Loucy (cell line): ENCODE results near the gene MT1A.

Experiments
- H2AFZ ChIP-seq: fragments of 200-600 bp; sonication (generic); 2 replicates; pipeline ENCODE4 v1.6.0; 2016; ENCODE audit warnings: antibody characterized with exemption, mild to moderate bottlenecking, low read length, moderate library complexity
- H3F3A ChIP-seq: fragments of 200-600 bp; 2 replicates; pipeline ENCODE4 v1.6.0; 2016; ENCODE audit warnings: antibody characterized with exemption, low read depth, mild to moderate bottlenecking
- H3K27me3 ChIP-seq: fragments of 200-600 bp; sonication (generic); 2 replicates; pipeline ENCODE4 v1.6.1; 2014; ENCODE audit warnings: low read length, mild to moderate bottlenecking; ENCODE audit not compliant: insufficient read depth, poor library complexity, severe bottlenecking
- H3K36me3 ChIP-seq: fragments of 200-600 bp; sonication (generic); 2 replicates; pipeline ENCODE4 v1.6.1; 2016; ENCODE audit warnings: low read length; ENCODE audit not compliant: insufficient read depth
- H3K4me1 ChIP-seq: fragments of 200-600 bp; sonication (generic); 2 replicates; pipeline ENCODE4 v1.5.1; 2014; ENCODE audit warnings: low read length, mild to moderate bottlenecking; ENCODE audit not compliant: insufficient read depth, poor library complexity, severe bottlenecking
- H3K4me2 ChIP-seq: fragments of 200-600 bp; sonication (generic); 2 replicates; pipeline ENCODE4 v1.6.0; 2014; ENCODE audit warnings: antibody characterized with exemption, low read length, low read depth, mild to moderate bottlenecking; ENCODE audit not compliant: poor library complexity, severe bottlenecking
- H3K4me3 ChIP-seq: fragments of 200-600 bp; sonication (generic); 2 replicates; pipeline ENCODE4 v1.5.1; 2014; ENCODE audit warnings: low read length, mild to moderate bottlenecking, mixed read lengths; ENCODE audit not compliant: poor library complexity, severe bottlenecking
- H3K79me2 ChIP-seq: fragments of 200-600 bp; sonication (generic); 2 replicates; pipeline ENCODE4 v1.6.1; 2014; ENCODE audit warnings: low read length; ENCODE audit not compliant: insufficient read depth
- H3K9ac ChIP-seq: fragments of 200-600 bp; sonication (generic); 2 replicates; pipeline ENCODE4 v1.6.0; 2014; ENCODE audit warnings: mild to moderate bottlenecking, low read depth, low read length, moderate library complexity; ENCODE audit not compliant: poor library complexity, severe bottlenecking
- H3K9me2 ChIP-seq: fragments of 200-600 bp; sonication (generic); replicated peaks from 2 replicates; pipeline ENCODE4 v1.6.1; 2016; ENCODE audit warnings: low read depth, low read length, mixed read lengths
- H3K9me3 ChIP-seq: fragments of 200-600 bp; sonication (generic); 2 replicates; pipeline ENCODE4 v1.6.1; 2014; ENCODE audit warnings: mild to moderate bottlenecking, antibody characterized with exemption, low read length, low read depth; ENCODE audit not compliant: insufficient read depth
- H4K20me1 ChIP-seq: fragments of 200-600 bp; sonication (generic); 2 replicates; pipeline ENCODE4 v1.6.0; 2014; ENCODE audit warnings: antibody characterized with exemption, low read length, mild to moderate bottlenecking; ENCODE audit not compliant: insufficient read depth, poor library complexity, severe bottlenecking
- CTCF ChIP-seq: fragments of 200-600 bp; sonication (generic); conservative IDR thresholded peaks from 2 replicates; pipeline ENCODE4 v1.5.1; 2014; ENCODE audit warnings: mild to moderate bottlenecking, antibody characterized with exemption, low read length
- EZH2phosphoT487 ChIP-seq: fragments of 200-600 bp; IDR thresholded peaks from 2 replicates; pipeline ENCODE4 v1.6.1; 2018; ENCODE audit warnings: antibody characterized with exemption, mild to moderate bottlenecking, moderate library complexity, borderline replicate concordance

Gene MT1A

GRCh38 chr16:56591377-56592060 is 46.9 kb upstream of the MT1A start:
- TF ChIP-seq EZH2phosphoT487 (no peak), CTCF (no peak)
- Histone ChIP-seq H3F3A (no peaks in the 10 kb centered on the region), H3K79me2 (no peaks in the 10 kb centered on the region), H4K20me1 (no peaks in the 10 kb centered on the region), H3K4me1 (peaks cover 5% of the 10 kb centered on the region), H3K4me3 (no peak overlapping the region), H3K36me3 (no peaks in the 10 kb centered on the region), H3K9ac (no peak overlapping the region), H3K27me3 (no peaks in the 10 kb centered on the region), H3K9me2 (no peaks in the 10 kb centered on the region), H2AFZ (peak overlapping the region; percentile 57), H3K9me3 (no peaks in the 10 kb centered on the region), H3K4me2 (no peak overlapping the region)

- no peak for TF ChIP-seq EZH2phosphoT487
- Histone ChIP-seq H3K27me3 (no peaks in the 10 kb centered on the region), H3K36me3 (no peaks in the 10 kb centered on the region), H2AFZ (no peak overlapping the region), H3K4me2 (no peak overlapping the region), H4K20me1 (no peaks in the 10 kb centered on the region), H3F3A (no peaks in the 10 kb centered on the region), H3K79me2 (no peaks in the 10 kb centered on the region), H3K9ac (no peak overlapping the region), H3K4me1 (peaks cover 5% of the 10 kb centered on the region), H3K4me3 (no peak overlapping the region), H3K9me3 (no peaks in the 10 kb centered on the region), H3K9me2 (no peaks in the 10 kb centered on the region)
Measured at GRCh38 chr16:56593573-56594291, 44.7 kb upstream of the MT1A start.

DNA sequence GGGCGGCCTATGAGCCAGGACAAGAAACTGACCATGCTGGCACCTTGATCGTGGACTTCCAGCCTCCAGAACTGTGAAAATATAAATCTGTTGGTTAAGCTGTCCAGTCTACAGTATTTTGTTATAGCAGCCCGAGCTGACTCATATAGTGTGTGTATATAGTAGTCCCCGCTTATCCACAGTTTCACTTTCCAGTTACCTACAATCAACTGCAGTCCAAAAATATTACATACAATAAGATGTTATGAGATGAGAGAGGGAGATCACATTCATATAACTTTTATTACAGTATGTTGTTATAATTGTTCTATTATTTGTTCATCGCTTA is 44.2 kb upstream of the MT1A start:
- Histone ChIP-seq H3K36me3 (no peaks in the 10 kb centered on the region), H3K9ac (no peak overlapping the region), H3K9me2 (no peaks in the 10 kb centered on the region), H3K9me3 (no peaks in the 10 kb centered on the region), H3K4me1 (peaks cover 5% of the 10 kb centered on the region), H3K4me3 (no peak overlapping the region), H2AFZ (no peak overlapping the region), H4K20me1 (no peaks in the 10 kb centered on the region), H3K4me2 (no peak overlapping the region), H3K79me2 (no peaks in the 10 kb centered on the region), H3K27me3 (no peaks in the 10 kb centered on the region), H3F3A (no peaks in the 10 kb centered on the region)
- TF ChIP-seq EZH2phosphoT487 (no peak), CTCF (no peak)
